Melanocyte of skin (primary cell): Measurements from ENCODE around the gene HTR3E. TPM values are rescaled to one million over a fixed set of nuclear protein-coding genes. Genes with fewer than 3 reads are reported as not detected.

Experiments
- small RNA-seq, 2 donors: library from RNA; depleted of rRNA; stranded (forward); fragments of <200 nt; gene quantifications; one replicate each; pipeline ENCODE3, GENCODE V24; 2012
- total RNA-seq, 2 donors: library from RNA; depleted of rRNA; stranded (reverse); fragments of >200 nt; gene quantifications; 2 replicates each; pipeline ENCODE4 v1.2.3, GENCODE V29; 2012

HTR3E gene, protein sequence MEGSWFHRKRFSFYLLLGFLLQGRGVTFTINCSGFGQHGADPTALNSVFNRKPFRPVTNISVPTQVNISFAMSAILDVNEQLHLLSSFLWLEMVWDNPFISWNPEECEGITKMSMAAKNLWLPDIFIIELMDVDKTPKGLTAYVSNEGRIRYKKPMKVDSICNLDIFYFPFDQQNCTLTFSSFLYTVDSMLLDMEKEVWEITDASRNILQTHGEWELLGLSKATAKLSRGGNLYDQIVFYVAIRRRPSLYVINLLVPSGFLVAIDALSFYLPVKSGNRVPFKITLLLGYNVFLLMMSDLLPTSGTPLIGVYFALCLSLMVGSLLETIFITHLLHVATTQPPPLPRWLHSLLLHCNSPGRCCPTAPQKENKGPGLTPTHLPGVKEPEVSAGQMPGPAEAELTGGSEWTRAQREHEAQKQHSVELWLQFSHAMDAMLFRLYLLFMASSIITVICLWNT
- not detected for total RNA-seq

GRCh38 chr3:184096811-184097383 lies at the start of gene HTR3E:
HTR3E (plus strand) TSS chr3:184097064; CDS start chr3:184097530, 466 bp downstream.

DNA sequence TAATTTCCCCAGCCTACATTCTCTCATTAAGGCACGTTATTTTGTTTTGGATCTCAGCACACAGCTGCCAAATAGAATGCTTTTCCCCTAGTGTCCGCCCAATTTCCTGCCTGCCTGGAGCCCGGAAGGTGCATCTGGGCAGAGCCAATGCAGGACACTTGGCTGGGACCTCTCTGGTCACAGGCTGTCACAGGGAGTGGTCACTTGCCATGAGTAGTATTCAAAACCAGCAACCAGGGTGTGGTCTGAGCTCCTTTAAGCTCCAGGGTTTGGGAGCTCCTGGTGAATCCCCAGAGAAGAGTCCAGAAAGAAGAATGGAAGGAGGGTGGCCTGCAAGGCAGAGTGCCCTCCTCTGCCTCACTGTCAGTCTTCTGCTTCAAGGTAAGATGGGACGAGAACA lies 44.1 kb upstream of the HTR3E start, which contains the start of gene HTR3C:
HTR3C (plus strand) TSS at position 281 of the 400 bp plus-strand sequence; CDS start at position 315, 34 bp downstream.

DNA sequence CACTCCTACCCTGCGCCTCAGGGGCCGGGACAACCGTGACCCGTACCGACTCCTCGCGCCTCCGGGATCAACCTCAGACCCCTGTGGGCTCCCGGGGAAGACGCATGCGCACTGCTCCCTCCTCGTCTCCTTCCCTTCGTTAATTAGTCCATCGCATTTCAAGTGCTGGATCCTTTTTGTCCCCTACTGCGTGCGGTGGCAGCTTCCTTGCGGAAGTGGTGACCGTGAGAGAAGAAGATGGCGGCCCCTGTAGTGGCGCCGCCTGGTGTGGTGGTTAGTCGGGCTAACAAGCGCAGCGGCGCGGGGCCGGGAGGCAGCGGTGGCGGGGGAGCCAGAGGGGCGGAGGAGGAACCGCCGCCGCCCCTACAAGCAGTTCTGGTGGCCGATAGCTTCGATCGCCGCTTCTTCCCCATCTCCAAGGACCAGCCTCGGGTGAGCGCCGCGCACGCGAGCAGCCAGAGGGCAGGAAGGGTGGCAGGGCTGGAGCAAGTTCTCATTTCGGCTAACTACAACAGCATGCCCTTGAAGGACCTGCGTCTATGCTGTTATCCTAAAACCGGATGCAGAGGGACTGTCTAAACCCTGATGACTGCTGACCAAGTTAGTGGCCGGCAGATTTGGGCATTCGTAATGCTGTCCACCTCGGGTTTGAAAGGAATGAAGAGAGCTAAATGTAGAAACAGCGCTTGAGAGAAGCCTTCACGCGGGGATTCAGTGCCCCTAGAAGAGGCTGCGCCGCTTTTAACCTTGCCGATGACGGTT lies 38.5 kb downstream of the HTR3E start, which contains the start of gene EIF2B5:
EIF2B5 (plus strand) TSS at position 210 of the 762 bp plus-strand sequence; CDS start at position 238, 28 bp downstream.

DNA sequence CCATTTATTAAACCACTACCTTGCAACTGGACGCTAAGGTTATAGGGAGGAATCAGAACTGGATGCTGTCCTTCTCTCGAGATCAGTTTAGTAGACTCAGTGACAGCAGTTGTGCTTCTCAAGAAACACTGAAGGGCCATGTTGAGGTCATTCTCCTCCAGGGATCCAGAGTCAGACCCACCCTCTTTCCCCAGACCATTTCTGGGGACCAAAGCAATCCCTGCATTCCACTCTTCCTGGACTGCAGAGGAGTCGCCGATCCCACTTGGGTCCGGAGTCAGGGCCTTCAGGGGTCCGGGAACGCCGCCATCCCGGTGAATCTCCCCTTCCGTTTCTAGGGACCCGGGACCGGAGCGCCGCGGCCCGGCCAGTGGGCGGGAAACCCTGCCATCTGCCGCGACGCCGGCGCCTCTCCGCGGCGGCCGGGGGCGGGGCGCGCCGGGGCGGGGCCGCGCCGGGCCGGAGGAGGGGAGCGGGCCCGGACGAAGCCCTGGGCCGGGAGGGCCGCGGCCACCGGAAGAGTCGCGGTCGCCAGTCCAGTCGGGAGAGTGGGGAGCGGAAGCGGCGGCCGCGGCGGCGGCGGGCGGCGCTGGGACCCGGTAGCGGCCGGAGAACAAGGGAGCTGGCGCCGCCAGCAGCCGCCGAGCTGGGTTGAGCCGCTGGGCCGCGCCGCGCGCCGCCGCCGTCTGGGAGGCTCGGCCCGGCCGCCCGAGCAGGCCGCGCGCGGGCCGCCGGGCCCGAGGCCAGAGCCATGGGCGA lies 58.2 kb downstream of the HTR3E start, which contains the start of gene DVL3:
DVL3 (plus strand) TSS at position 493 of the 759 bp plus-strand sequence; CDS start at position 752, 259 bp downstream.

Small RNA genes within 50 kb of the gene (small RNA-seq; reads per million reads assigned to genes)
- gene RF00019 = 0 reads per million in 2 donors

Other genes starting within 250 kb of the HTR3E start
- gene PARL, start 212.2 kb upstream of the HTR3E start, total RNA-seq = 10 to 100 TPM; 38.5 to 53.6 TPM
- 10 to 100 TPM; 20.0 to 21.6 TPM for gene ABCC5, start 79.2 kb upstream of the HTR3E start, total RNA-seq
- not detected for gene HTR3D, start 65.3 kb upstream of the HTR3E start, total RNA-seq
- not detected for gene HTR3C, start 44.0 kb upstream of the HTR3E start, total RNA-seq
- 10 to 100 TPM; 35.4 to 45.6 TPM for gene EIF2B5, start 38.3 kb downstream of the HTR3E start, total RNA-seq
- 10 to 100 TPM; 41.0 to 54.7 TPM for gene DVL3, start 58.3 kb downstream of the HTR3E start, total RNA-seq
- 100 to 1,000 TPM; 214 to 239 TPM for gene AP2M1, start 77.8 kb downstream of the HTR3E start, total RNA-seq
- 10 to 100 TPM; 39.9 to 52.9 TPM for gene ABCF3, start 89.1 kb downstream of the HTR3E start, total RNA-seq
- gene VWA5B2, start 132.5 kb downstream of the HTR3E start, total RNA-seq = not detected
- gene ALG3, start 151.9 kb downstream of the HTR3E start, total RNA-seq = 10 to 100 TPM; 68.8 to 88.9 TPM
- 1 to 10 TPM; 3.8 to 9.0 TPM for gene EEF1AKMT4, start 152.6 kb downstream of the HTR3E start, total RNA-seq
- gene CAMK2N2, start 164.5 kb downstream of the HTR3E start, total RNA-seq = under 1 TPM; 0.33 to 0.69 TPM
- gene ECE2, start 179.0 kb downstream of the HTR3E start, total RNA-seq = not detected
- gene PSMD2, start 202.2 kb downstream of the HTR3E start, total RNA-seq = 100 to 1,000 TPM; 324 to 411 TPM
- 100 to 1,000 TPM; 191 to 328 TPM for gene EIF4G1, start 217.5 kb downstream of the HTR3E start, total RNA-seq
- 10 to 100 TPM; 15.7 to 22.7 TPM for gene FAM131A, start 240.5 kb downstream of the HTR3E start, total RNA-seq